Measurements from ENCODE around the gene EPHA3. TPM values are rescaled to one million over a fixed set of nuclear protein-coding genes. Genes with fewer than 3 reads are reported as not detected.

Gene EPHA3
- total and polyA plus RNA-seq, 11 donors: 1.0 to 9.4 (median 3.5) TPM

GRCh38 chr3:89504432-89504831, 397.0 kb downstream of the EPHA3 start:
- Histone ChIP-seq H3K36me3 (no peaks in the 10 kb centered on the region), H3K27me3 (no peaks in the 10 kb centered on the region), H3K9me3 (peaks cover 0 to 7% (median 0%) of the 10 kb centered on the region in 12 donors), H3K4me1 (peaks cover 0 to 4% (median 0%) of the 10 kb centered on the region in 12 donors), H3K4me3 (no peak overlapping the region), H3K27ac (no peak overlapping the region)
- ATAC-seq: no peak
- no peak for TF ChIP-seq POLR2A (IDR thresholded peaks at IDR 0.05)
- no peak for TF ChIP-seq CTCF (IDR thresholded peaks at IDR 0.05)
- intact Hi-C loops (cut with DNase I): no loop called here
- DNase-seq: no peak
- WGBS, 4 donors: 53 to 72% (median 60%) methylated on average over 4 of the region's 4 CpGs

DNA sequence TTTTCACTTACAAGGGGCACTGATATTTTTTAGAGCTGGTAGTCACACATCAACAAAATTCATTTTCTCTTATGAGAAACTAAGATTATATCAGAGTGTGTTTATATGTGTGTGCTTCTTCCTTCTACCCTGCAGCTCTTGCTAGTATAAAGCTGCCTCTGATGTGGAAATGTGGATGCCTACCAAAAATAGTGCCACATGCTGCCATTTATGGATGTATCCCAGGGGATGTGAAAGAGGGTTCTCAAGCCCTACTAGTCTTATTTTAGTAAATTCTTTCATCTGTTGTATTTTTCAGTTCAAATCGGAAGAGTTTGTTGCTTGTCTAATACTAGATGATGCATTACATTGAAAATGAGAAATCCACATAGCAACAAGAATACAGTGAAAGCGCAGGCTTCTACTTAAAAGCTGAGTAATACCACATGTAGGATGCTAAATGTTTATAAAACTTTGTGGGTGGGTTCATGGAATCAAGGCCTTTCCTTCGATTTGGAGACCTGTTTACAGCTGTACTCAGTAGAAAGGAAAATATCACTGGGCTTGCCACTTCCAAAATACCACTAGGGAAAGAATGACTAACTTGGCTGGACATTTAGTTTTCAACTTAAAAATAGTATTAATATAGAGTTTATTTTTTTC, 399.2 kb downstream of the EPHA3 start:
- intact Hi-C loops (cut with DNase I): no loop called here
- Histone ChIP-seq H3K27ac (peak overlapping the region in 5 of 12 donors; percentile 28 to 72 (median 41)), H3K4me3 (no peak overlapping the region), H3K9me3 (peaks cover 0 to 6% (median 0%) of the 10 kb centered on the region in 12 donors), H3K36me3 (no peaks in the 10 kb centered on the region), H3K4me1 (peaks cover 0 to 4% (median 0%) of the 10 kb centered on the region in 12 donors), H3K27me3 (no peaks in the 10 kb centered on the region)
- no peak for DNase-seq
- ATAC-seq: peak in 3 of 4 donors; percentile 46 to 78 (median 48)
- 57 to 80% (median 64%) methylated on average over 3 of the region's 3 CpGs for WGBS, 4 donors
- TF ChIP-seq POLR2A (IDR thresholded peaks at IDR 0.05) (no peak), CTCF (IDR thresholded peaks at IDR 0.05) (no peak)

- Histone ChIP-seq H3K4me3 (no peak overlapping the region), H3K36me3 (no peaks in the 10 kb centered on the region), H3K27me3 (no peaks in the 10 kb centered on the region), H3K27ac (peak overlapping the region in 1 of 12 donors; percentile 45), H3K4me1 (peaks cover 0 to 8% (median 0%) of the 10 kb centered on the region in 12 donors), H3K9me3 (no peaks in the 10 kb centered on the region)
- TF ChIP-seq POLR2A (IDR thresholded peaks at IDR 0.05) (no peak), CTCF (IDR thresholded peaks at IDR 0.05) (no peak)
- ATAC-seq: peak; percentile 30 to 42 (median 34)
- intact Hi-C loops (cut with DNase I): no loop called here
- WGBS, 4 donors: 14 to 31% (median 23%) methylated on average over 1 of the region's 1 CpG
- DNase-seq: no peak
Measured at GRCh38 chr3:89521328-89521727, 413.9 kb downstream of the EPHA3 start.

DNA sequence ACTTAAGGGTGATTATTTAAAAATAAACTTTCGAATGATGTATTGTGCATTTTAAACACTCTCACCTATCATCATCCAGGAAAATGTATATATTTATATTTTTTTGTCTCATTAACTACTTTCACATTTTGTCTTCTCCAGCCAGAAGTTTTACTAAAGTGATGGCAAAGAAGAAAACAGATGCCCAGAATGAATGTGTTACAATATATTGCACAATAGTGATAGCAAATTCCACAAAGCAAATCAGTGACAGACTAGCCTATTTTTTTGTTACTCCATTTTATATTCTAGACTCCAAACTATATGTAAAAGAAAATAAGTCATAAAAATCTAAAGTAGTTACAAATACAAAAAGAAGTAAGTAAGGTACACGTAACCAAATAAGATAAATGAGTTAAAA, 414.7 kb downstream of the EPHA3 start:
- intact Hi-C loops (cut with DNase I): no loop called here
- TF ChIP-seq POLR2A (IDR thresholded peaks at IDR 0.05) (no peak), CTCF (IDR thresholded peaks at IDR 0.05) (no peak)
- no peak overlapping the region for H3K4me3 ChIP-seq
- no peaks in the 10 kb centered on the region for H3K36me3 ChIP-seq
- peaks cover 0 to 8% (median 0%) of the 10 kb centered on the region in 12 donors for H3K4me1 ChIP-seq
- no peak overlapping the region for H3K27ac ChIP-seq
- no peaks in the 10 kb centered on the region for H3K9me3 ChIP-seq
- no peak for DNase-seq
- no peak for ATAC-seq
- 91 to 95% (median 94%) methylated on average over 2 of the region's 2 CpGs for WGBS, 4 donors
- no peaks in the 10 kb centered on the region for H3K27me3 ChIP-seq
